Coronary artery (tissue), 2 donors: ENCODE measurements around the gene TMEM144.
A peak's percentile ranks its signal among the peaks of the same experiment; 100 is the strongest.

Experiments
- DNase-seq: peaks from one replicate; pipeline ENCODE4 v3.0.0-alpha.2; 2017; ENCODE audit warnings: low spot score
- H3K27ac ChIP-seq, 2 donors: fragments of 200-600 bp; sonication (generic); one replicate each; pipeline ENCODE4 v1.5.1; 2016 to 2019
- H3K4me3 ChIP-seq: fragments of 200-600 bp; sonication (generic); 2 replicates; pipeline ENCODE4 v1.5.1; 2016; ENCODE audit warnings: mild to moderate bottlenecking, moderate library complexity
- CTCF ChIP-seq: fragments of 200-600 bp; sonication (generic); IDR thresholded peaks from one replicate; pipeline ENCODE4 v1.5.1; 2019; ENCODE audit warnings: antibody characterized with exemption

TMEM144 gene

GRCh38 chr4:158192439-158193158 lies 17.7 kb upstream of the TMEM144 start:
- Histone ChIP-seq H3K4me3 (no peak overlapping the region), H3K27ac (peak overlapping the region; percentile 76 to 78)
- DNase-seq: no peak
- TF ChIP-seq CTCF: no peak

GRCh38 chr4:158193171-158193749 lies 17.0 kb upstream of the TMEM144 start:
- no peak for DNase-seq
- H3K4me3 ChIP-seq: no peak overlapping the region
- peak overlapping the region; percentile 76 to 78 for H3K27ac ChIP-seq
- TF ChIP-seq CTCF: peak; percentile 41

GRCh38 chr4:158195297-158195696 lies 15.0 kb upstream of the TMEM144 start:
- no peak for TF ChIP-seq CTCF
- no peak overlapping the region for H3K4me3 ChIP-seq
- no peak for DNase-seq
- H3K27ac ChIP-seq: no peak overlapping the region

- TF ChIP-seq CTCF: no peak
- Histone ChIP-seq H3K27ac (no peak overlapping the region), H3K4me3 (no peak overlapping the region)
- no peak for DNase-seq
These were observed 13.0 kb upstream of the TMEM144 start for GRCh38 chr4:158197194-158197776.

GRCh38 chr4:158200214-158200613 lies 10.1 kb upstream of the TMEM144 start:
- Histone ChIP-seq H3K27ac (no peak overlapping the region), H3K4me3 (no peak overlapping the region)
- DNase-seq: no peak
- no peak for TF ChIP-seq CTCF

- H3K4me3 ChIP-seq: no peak overlapping the region
- H3K27ac ChIP-seq: peak overlapping the region in 1 of 2 donors; percentile 15
- DNase-seq: no peak
- TF ChIP-seq CTCF: no peak
These were observed 9.0 kb upstream of the TMEM144 start for GRCh38 chr4:158201322-158201721.

- Histone ChIP-seq H3K4me3 (no peak overlapping the region), H3K27ac (peak overlapping the region in 1 of 2 donors; percentile 15)
- TF ChIP-seq CTCF: no peak
- no peak for DNase-seq
These were observed 8.4 kb upstream of the TMEM144 start for GRCh38 chr4:158201876-158202275.
